Keratinocyte (primary cell): ENCODE data around the gene NAPB. TPM values are rescaled to one million over a fixed set of nuclear protein-coding genes. Genes with fewer than 3 reads are reported as not detected.

ENCODE experiments used
- DNase-seq: peaks from one replicate; pipeline ENCODE4 v3.0.0-alpha.2; 2011; ENCODE audit warnings: low read depth, missing footprints, low spot score
- FAIRE-seq: peaks from 2 replicates; lab custom pipeline; 2011; peaks lifted over from hg19 to GRCh38; lab: Jason Lieb, UNC
- H2AFZ ChIP-seq: 2 replicates; pipeline ENCODE4 v1.6.0; 2012; ENCODE audit warnings: low read length, control low read depth, inconsistent platforms; ENCODE audit not compliant: control insufficient read depth
- H3K27ac ChIP-seq: 2 replicates; pipeline ENCODE4 v1.5.1; 2011; ENCODE audit warnings: low read length; ENCODE audit not compliant: control insufficient read depth, insufficient read depth
- H3K27me3 ChIP-seq: 3 replicates; pipeline ENCODE4 v1.6.0; 2011; ENCODE audit warnings: low read length; ENCODE audit not compliant: control insufficient read depth, insufficient read depth; ENCODE audit errors: extremely low read depth
- H3K36me3 ChIP-seq, 2 experiments: 2 replicates in 1 of 2; 3 replicates in 1 of 2; pipeline ENCODE4 v1.5.1; 2011; ENCODE audit warnings: low read length in 2 of 2, mild to moderate bottlenecking in 1 of 2; ENCODE audit not compliant: control insufficient read depth in 2 of 2, insufficient read depth in 2 of 2; ENCODE audit errors: extremely low read depth in 1 of 2
- H3K4me1 ChIP-seq: 3 replicates; pipeline ENCODE4 v1.5.1; 2011; ENCODE audit warnings: low read length; ENCODE audit not compliant: control insufficient read depth, insufficient read depth; ENCODE audit errors: extremely low read depth
- H3K4me2 ChIP-seq: 3 replicates; pipeline ENCODE4 v1.6.0; 2011; ENCODE audit warnings: low read depth, low read length; ENCODE audit not compliant: control insufficient read depth, insufficient read depth; ENCODE audit errors: extremely low read depth
- H3K4me3 ChIP-seq, 3 experiments: fragments of 200-600 bp in 1 of 3; sonication (generic) in 1 of 3; 2 replicates in 2 of 3; 3 replicates in 1 of 3; pipeline ENCODE4 v1.5.1; 2011 to 2016; ENCODE audit warnings: low read length in 3 of 3, mild to moderate bottlenecking in 3 of 3, control low read depth in 2 of 3, inconsistent platforms in 1 of 3, low read depth in 1 of 3, mixed read lengths in 1 of 3, mixed run types in 1 of 3, moderate library complexity in 1 of 3; ENCODE audit not compliant: control insufficient read depth in 2 of 3, insufficient read depth in 2 of 3; ENCODE audit errors: extremely low read depth in 1 of 3
- H3K79me2 ChIP-seq: 2 replicates; pipeline ENCODE4 v1.6.0; 2012; ENCODE audit warnings: low read length; ENCODE audit not compliant: control insufficient read depth, insufficient read depth
- H3K9ac ChIP-seq: 3 replicates; pipeline ENCODE4 v1.6.0; 2011; ENCODE audit warnings: low read length; ENCODE audit not compliant: control insufficient read depth, insufficient read depth; ENCODE audit errors: extremely low read depth
- H3K9me1 ChIP-seq: 3 replicates; pipeline ENCODE4 v1.6.0; 2011; ENCODE audit warnings: low read length; ENCODE audit not compliant: control insufficient read depth, insufficient read depth; ENCODE audit errors: extremely low read depth
- H3K9me3 ChIP-seq: 2 replicates; pipeline ENCODE4 v1.5.1; 2012; ENCODE audit warnings: low read depth, low read length; ENCODE audit not compliant: control insufficient read depth
- H4K20me1 ChIP-seq: 3 replicates; pipeline ENCODE4 v1.6.0; 2011; ENCODE audit warnings: low read length; ENCODE audit not compliant: control insufficient read depth, insufficient read depth; ENCODE audit errors: extremely low read depth
- EZH2 ChIP-seq: IDR thresholded peaks from one replicate; pipeline ENCODE4 v1.6.1; 2012; ENCODE audit warnings: inconsistent platforms, mild to moderate bottlenecking, low read length, moderate library complexity
- dilution Hi-C: fragments of 300-500 bp; cut with MboI; formaldehyde crosslinking; loops from one replicate; pipeline ENCODE4 v1.7.0; 2020; ENCODE audit warnings: low sequenced_read_pairs; ENCODE audit not compliant: extremely low pct_ligation_motif_present
- polyA plus RNA-seq, 5 experiments: library from polyadenylated mRNA; depleted of rRNA in 3 of 5; stranded (reverse) in 3 of 5; stranded (forward) in 1 of 5; unstranded in 1 of 5; fragments of >200 nt; gene quantifications; 1 replicate in 1 of 5; 2 replicates in 3 of 5; 3 replicates in 1 of 5; pipeline versions ENCODE4 v1.2.1 to v1.2.3, GENCODE V29; 2011 to 2012; ENCODE audit warnings: missing spikeins in 2 of 5, low read depth in 1 of 5, low replicate concordance in 1 of 5
- TF ChIP-seq, protein P1 (sequence below), 3 experiments: IDR thresholded peaks in 1 of 3; conservative IDR thresholded peaks in 1 of 3; optimal IDR thresholded peaks in 1 of 3; 2 replicates in 2 of 3; 3 replicates in 1 of 3; pipeline versions ENCODE3 to v1.5.1; 2011; ENCODE audit warnings: low read length in 3 of 3, mild to moderate bottlenecking in 3 of 3, moderate library complexity in 2 of 3, control low read depth in 1 of 3, inconsistent platforms in 1 of 3; ENCODE audit not compliant: insufficient read depth in 2 of 3; ENCODE audit errors: extremely low read depth in 1 of 3

NAPB gene
- polyA plus RNA-seq, 1 donor (not counting 4 experiments of a cell fraction or from before 2014, with no cell fraction given), result 11.6 TPM

DNA sequence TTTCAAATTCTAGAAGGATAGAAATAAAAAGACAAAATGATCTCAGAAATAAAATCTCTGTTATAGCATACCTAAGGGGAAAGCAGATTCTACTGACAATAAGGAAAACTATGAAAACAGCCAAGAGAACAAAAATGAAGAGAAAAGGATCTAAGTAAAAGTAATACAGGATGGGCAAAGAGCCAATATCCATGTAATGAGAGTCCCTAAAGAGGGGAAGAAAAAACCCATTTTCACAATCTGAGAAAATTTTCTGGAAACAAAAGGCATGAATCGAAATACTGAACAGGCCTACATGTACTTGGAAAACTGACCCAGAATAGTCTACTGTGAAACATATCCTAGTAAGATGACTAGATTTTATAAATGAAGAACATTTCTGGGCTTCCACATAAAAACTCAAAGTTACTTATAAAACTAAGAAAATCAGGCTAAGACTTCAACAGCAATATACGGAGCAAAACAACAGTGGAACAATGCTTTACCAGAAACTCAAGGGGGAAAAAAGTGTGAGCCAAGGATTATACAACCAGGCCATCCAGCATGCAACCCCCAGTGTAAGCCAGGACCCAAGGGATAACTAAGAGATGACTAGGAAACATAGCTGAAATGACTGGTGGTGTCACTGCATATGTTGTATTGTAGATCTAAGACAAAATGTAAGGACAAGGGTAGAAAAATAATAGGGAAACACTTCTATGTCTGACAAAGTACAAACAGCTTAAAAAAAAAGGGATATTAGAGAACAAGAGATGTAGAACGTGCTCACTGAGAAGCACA, 10.2 kb downstream of the NAPB start:
- dilution Hi-C loops, result loop anchor here (25.0 kb wide), 1 partner anchor 201 kb away; the partner anchor contains the start of gene CST9
- Histone ChIP-seq H3K4me3 (no peak overlapping the region), H3K27me3 (no peaks in the 10 kb centered on the region), H3K4me1 (peaks cover 5% of the 10 kb centered on the region), H3K9me3 (no peaks in the 10 kb centered on the region), H3K9me1 (no peaks in the 10 kb centered on the region), H3K9ac (no peak overlapping the region), H4K20me1 (peaks cover 3% of the 10 kb centered on the region), H3K27ac (no peak overlapping the region), H2AFZ (no peak overlapping the region), H3K4me2 (no peak overlapping the region), H3K79me2 (peaks cover 95% of the 10 kb centered on the region), H3K36me3 (peaks cover 0 to 2% of the 10 kb centered on the region in 2 experiments)
- no peak for TF ChIP-seq EZH2
- TF ChIP-seq, protein P1, sequence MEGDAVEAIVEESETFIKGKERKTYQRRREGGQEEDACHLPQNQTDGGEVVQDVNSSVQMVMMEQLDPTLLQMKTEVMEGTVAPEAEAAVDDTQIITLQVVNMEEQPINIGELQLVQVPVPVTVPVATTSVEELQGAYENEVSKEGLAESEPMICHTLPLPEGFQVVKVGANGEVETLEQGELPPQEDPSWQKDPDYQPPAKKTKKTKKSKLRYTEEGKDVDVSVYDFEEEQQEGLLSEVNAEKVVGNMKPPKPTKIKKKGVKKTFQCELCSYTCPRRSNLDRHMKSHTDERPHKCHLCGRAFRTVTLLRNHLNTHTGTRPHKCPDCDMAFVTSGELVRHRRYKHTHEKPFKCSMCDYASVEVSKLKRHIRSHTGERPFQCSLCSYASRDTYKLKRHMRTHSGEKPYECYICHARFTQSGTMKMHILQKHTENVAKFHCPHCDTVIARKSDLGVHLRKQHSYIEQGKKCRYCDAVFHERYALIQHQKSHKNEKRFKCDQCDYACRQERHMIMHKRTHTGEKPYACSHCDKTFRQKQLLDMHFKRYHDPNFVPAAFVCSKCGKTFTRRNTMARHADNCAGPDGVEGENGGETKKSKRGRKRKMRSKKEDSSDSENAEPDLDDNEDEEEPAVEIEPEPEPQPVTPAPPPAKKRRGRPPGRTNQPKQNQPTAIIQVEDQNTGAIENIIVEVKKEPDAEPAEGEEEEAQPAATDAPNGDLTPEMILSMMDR (optimal IDR thresholded peaks at IDR 0.05 in 1 of 3, IDR thresholded peaks at IDR 0.05 in 1 of 3, conservative IDR thresholded peaks at IDR 0.05 in 1 of 3; ENCODE audit: extremely low read depth in 1 of 3, insufficient read depth in 2 of 3, low read length in 3 of 3), result no peak
- DNase-seq (no peak), FAIRE-seq (no peak)

DNA sequence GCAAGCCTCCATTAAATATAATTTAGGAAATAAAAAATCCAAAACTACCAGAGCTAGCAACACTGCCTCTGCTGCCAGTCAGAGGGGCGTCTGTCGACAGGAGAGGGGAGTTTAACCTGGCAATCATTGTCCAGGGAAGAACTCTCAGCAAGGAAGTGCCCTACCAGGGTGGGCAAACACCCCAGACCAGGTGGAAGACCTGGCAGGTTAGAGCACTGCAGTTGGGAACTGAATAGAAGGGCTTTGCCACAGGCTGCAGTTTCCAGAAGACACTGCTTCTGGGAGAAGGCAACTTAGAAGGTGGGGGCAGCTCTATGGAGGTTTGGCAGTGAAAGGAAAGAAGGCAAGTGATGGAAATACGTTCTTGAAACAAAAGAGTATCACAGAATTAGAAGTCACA, 11.5 kb downstream of the NAPB start:
- Histone ChIP-seq H3K9me3 (no peaks in the 10 kb centered on the region), H3K27me3 (no peaks in the 10 kb centered on the region), H3K9ac (no peak overlapping the region), H3K4me3 (no peak overlapping the region), H3K4me2 (no peak overlapping the region), H2AFZ (no peak overlapping the region), H3K36me3 (peaks cover 0 to 2% of the 10 kb centered on the region in 2 experiments), H3K9me1 (no peaks in the 10 kb centered on the region), H3K27ac (no peak overlapping the region), H3K4me1 (no peaks in the 10 kb centered on the region), H3K79me2 (peaks cover 95% of the 10 kb centered on the region), H4K20me1 (peaks cover 3% of the 10 kb centered on the region)
- no peak for TF ChIP-seq EZH2
- TF ChIP-seq, protein P1 (optimal IDR thresholded peaks at IDR 0.05 in 1 of 3, IDR thresholded peaks at IDR 0.05 in 1 of 3, conservative IDR thresholded peaks at IDR 0.05 in 1 of 3; ENCODE audit: extremely low read depth in 1 of 3, insufficient read depth in 2 of 3, low read length in 3 of 3), result no peak
- DNase-seq (no peak), FAIRE-seq (no peak)
- dilution Hi-C loops, result loop anchor here (25.0 kb wide), 1 partner anchor 203 kb away; the partner anchor contains the start of gene CST9
